ENCODE measurements around the gene RPS6KA2.
"Not testable (repeated sequence)": the region's sequence is repeated elsewhere in the genome, so short reads cannot be mapped to it uniquely, and the experiment has no call there.

Gene RPS6KA2

GRCh38 chr6:166393535-166393823 lies 233.6 kb downstream of the RPS6KA2 start:
- DNase-seq (ENCODE audit: low spot score): no peak

GRCh38 chr6:166392755-166393534 lies 234.1 kb downstream of the RPS6KA2 start:
- DNase-seq (ENCODE audit: low spot score): not testable (repeated sequence)

GRCh38 chr6:166389119-166389518 lies 237.9 kb downstream of the RPS6KA2 start:
- DNase-seq (ENCODE audit: low spot score): no peak

- DNase-seq (ENCODE audit: low spot score): no peak
Measured at GRCh38 chr6:166388290-166389004, 238.6 kb downstream of the RPS6KA2 start.

- no peak for DNase-seq (ENCODE audit: low spot score)
Measured at GRCh38 chr6:166387642-166388289, 239.3 kb downstream of the RPS6KA2 start.

- not testable (repeated sequence) for DNase-seq (ENCODE audit: low spot score)
Measured at GRCh38 chr6:166387098-166387497, 240.0 kb downstream of the RPS6KA2 start.

- DNase-seq (ENCODE audit: low spot score): no peak
Measured at GRCh38 chr6:166386111-166386510, 240.9 kb downstream of the RPS6KA2 start.

- not testable (repeated sequence) for DNase-seq (ENCODE audit: low spot score)
Measured at GRCh38 chr6:166383802-166384363, 243.2 kb downstream of the RPS6KA2 start.

- DNase-seq (ENCODE audit: low spot score): peak; percentile 93
Measured at GRCh38 chr6:166382933-166383801, 243.9 kb downstream of the RPS6KA2 start, which contains the start of gene MPC1. Gene MPC1, minus strand, starts transcription at chr6:166382940. Its CDS starts 64 bp downstream, at chr6:166382876.

- no peak for DNase-seq (ENCODE audit: low spot score)
Measured at GRCh38 chr6:166382500-166382932, 244.5 kb downstream of the RPS6KA2 start.

GRCh38 chr6:166381733-166382499 lies 245.1 kb downstream of the RPS6KA2 start:
- DNase-seq (ENCODE audit: low spot score): peak; percentile 67

GRCh38 chr6:166381381-166381732 lies 245.7 kb downstream of the RPS6KA2 start:
- no peak for DNase-seq (ENCODE audit: low spot score)

GRCh38 chr6:166379800-166380199 lies 247.3 kb downstream of the RPS6KA2 start:
- DNase-seq (ENCODE audit: low spot score): no peak

- no peak for DNase-seq (ENCODE audit: low spot score)
Measured at GRCh38 chr6:166379103-166379586, 247.9 kb downstream of the RPS6KA2 start.

- no peak for DNase-seq (ENCODE audit: low spot score)
Measured at GRCh38 chr6:166377721-166378120, 249.3 kb downstream of the RPS6KA2 start.

- no peak for DNase-seq (ENCODE audit: low spot score)
Measured at GRCh38 chr6:166375013-166375412, 252.0 kb downstream of the RPS6KA2 start.

- no peak for DNase-seq (ENCODE audit: low spot score)
Measured at GRCh38 chr6:166370489-166370888, 256.6 kb downstream of the RPS6KA2 start.

- no peak for DNase-seq (ENCODE audit: low spot score)
Measured at GRCh38 chr6:166369782-166370181, 257.3 kb downstream of the RPS6KA2 start.

GRCh38 chr6:166366921-166367320 lies 260.1 kb downstream of the RPS6KA2 start:
- DNase-seq (ENCODE audit: low spot score): no peak

GRCh38 chr6:166365806-166366205 lies 261.2 kb downstream of the RPS6KA2 start:
- no peak for DNase-seq (ENCODE audit: low spot score)

- DNase-seq (ENCODE audit: low spot score): no peak
Measured at GRCh38 chr6:166365221-166365620, 261.8 kb downstream of the RPS6KA2 start.

Data from hematopoietic multipotent progenitor cell treated with erythropoietin and hydrocortisone succinate and interleukin-3 and kit ligand, for 17 days (in vitro differentiated cells).